ENCODE measurements around the gene UBTD1.

Gene UBTD1

GRCh38 chr10:97494863-97495506 is 3.7 kb upstream of the UBTD1 start:
- H3K36me3 ChIP-seq (ENCODE audit: control insufficient read depth, insufficient read depth, low read length) = no peaks in the 10 kb centered on the region; the same call in 1 of the 2 replicates
- TF ChIP-seq, protein P1, sequence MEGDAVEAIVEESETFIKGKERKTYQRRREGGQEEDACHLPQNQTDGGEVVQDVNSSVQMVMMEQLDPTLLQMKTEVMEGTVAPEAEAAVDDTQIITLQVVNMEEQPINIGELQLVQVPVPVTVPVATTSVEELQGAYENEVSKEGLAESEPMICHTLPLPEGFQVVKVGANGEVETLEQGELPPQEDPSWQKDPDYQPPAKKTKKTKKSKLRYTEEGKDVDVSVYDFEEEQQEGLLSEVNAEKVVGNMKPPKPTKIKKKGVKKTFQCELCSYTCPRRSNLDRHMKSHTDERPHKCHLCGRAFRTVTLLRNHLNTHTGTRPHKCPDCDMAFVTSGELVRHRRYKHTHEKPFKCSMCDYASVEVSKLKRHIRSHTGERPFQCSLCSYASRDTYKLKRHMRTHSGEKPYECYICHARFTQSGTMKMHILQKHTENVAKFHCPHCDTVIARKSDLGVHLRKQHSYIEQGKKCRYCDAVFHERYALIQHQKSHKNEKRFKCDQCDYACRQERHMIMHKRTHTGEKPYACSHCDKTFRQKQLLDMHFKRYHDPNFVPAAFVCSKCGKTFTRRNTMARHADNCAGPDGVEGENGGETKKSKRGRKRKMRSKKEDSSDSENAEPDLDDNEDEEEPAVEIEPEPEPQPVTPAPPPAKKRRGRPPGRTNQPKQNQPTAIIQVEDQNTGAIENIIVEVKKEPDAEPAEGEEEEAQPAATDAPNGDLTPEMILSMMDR (IDR thresholded peaks at IDR 0.05; ENCODE audit: insufficient read depth, low read length, poor library complexity, severe bottlenecking) = no peak
- peaks cover 1% of the 10 kb centered on the region for H3K27me3 ChIP-seq (replicated peaks; ENCODE audit: control insufficient read depth, insufficient read depth, low read length)
- no peak for DNase-seq (ENCODE audit: extremely low read depth, insufficient read length)
- no peak overlapping the region for H3K4me3 ChIP-seq (replicated peaks; ENCODE audit: low read depth, low read length)

DNA sequence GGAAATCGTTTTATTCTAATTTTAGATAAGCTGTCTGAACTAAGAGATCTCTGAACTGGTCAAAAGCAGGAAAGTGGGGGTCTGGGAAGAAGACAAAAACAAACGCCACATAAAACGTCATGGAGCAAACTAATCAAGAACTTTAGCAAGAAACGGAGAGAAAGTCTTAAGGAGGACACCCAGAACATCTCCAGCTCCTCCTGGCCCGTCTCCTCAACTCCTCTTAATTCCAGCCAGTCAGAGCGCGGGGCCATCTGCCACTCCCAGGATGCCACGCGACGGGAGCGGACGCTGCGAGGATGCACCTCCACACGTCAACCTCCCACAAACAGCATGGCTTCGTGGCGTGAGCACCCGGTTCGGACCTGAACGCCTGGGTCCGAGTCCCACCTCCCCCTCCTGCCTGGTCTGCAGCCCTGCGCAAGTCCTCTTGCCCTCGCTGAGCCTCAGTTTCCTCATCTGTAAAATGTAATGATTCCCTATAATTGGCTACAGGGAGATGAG is 1.1 kb upstream of the UBTD1 start:
- DNase-seq (ENCODE audit: extremely low read depth, insufficient read length) = peak; percentile 89
- TF ChIP-seq, protein P1 (IDR thresholded peaks at IDR 0.05; ENCODE audit: insufficient read depth, low read length, poor library complexity, severe bottlenecking) = no peak
- H3K4me3 ChIP-seq (replicated peaks; ENCODE audit: low read depth, low read length) = peak overlapping the region; percentile 99
- H3K36me3 ChIP-seq (ENCODE audit: control insufficient read depth, insufficient read depth, low read length) = no peaks in the 10 kb centered on the region
- peaks cover 6% of the 10 kb centered on the region for H3K27me3 ChIP-seq (replicated peaks; ENCODE audit: control insufficient read depth, insufficient read depth, low read length)

DNA sequence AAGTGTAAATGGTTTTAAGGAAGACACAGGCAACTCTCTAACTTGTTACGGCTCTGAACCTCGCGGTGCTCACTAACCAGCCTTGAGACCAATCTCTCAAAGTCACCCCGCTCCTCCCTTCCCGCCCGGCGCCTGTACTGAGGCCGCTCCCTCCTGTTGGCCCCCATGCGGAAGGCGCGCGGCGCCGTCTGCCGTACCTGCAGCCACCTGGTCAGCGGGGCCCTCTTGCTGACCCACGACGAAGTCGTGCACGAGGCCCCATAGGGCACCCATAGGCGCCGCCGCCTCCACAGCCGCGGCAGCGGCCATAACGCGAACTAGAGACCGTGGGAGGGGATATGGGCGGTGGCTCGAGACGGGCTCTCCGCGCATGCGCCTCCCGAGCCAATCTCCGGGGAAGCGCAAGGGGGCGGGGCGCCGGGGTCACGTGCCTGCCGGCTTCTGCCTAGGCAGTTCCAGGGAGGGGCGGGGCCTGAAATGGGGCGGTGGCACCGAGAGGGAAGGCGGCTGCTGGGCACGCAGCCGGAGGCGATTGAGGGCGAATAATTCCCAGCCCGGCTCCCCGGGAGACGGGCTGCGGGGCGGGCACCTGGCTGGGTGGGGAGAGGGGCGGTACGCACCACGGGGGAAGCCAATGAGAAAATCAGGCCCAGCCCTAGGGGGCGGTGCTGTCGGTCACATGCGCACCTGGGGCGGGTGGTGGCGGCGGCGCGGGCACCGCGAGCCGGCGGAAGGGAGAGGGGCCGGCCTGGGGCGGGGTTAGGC is 466 bp upstream of the UBTD1 start, which contains the start of gene MMS19:
MMS19 (minus strand) TSS at position 347 of the 765 bp plus-strand sequence; CDS start at position 309, 38 bp downstream.
- Histone ChIP-seq H3K36me3 (ENCODE audit: control insufficient read depth, insufficient read depth, low read length) (no peaks in the 10 kb centered on the region), H3K4me3 (replicated peaks; ENCODE audit: low read depth, low read length) (peak within 1 kb of the TSS; percentile 99), H3K27me3 (replicated peaks; ENCODE audit: control insufficient read depth, insufficient read depth, low read length) (peaks cover 6% of the 10 kb centered on the region)
- DNase-seq (ENCODE audit: extremely low read depth, insufficient read length) = peak; percentile 97
- TF ChIP-seq, protein P1 (IDR thresholded peaks at IDR 0.05; ENCODE audit: insufficient read depth, low read length, poor library complexity, severe bottlenecking) = no peak

- H3K27me3 ChIP-seq (replicated peaks; ENCODE audit: control insufficient read depth, insufficient read depth, low read length) = peaks cover 6% of the 10 kb centered on the region
- TF ChIP-seq, protein P1 (IDR thresholded peaks at IDR 0.05; ENCODE audit: insufficient read depth, low read length, poor library complexity, severe bottlenecking) = no peak
- H3K36me3 ChIP-seq (ENCODE audit: control insufficient read depth, insufficient read depth, low read length) = no peaks in the 10 kb centered on the region
- peak overlapping the region; percentile 99 for H3K4me3 ChIP-seq (replicated peaks; ENCODE audit: low read depth, low read length)
- no peak for DNase-seq (ENCODE audit: extremely low read depth, insufficient read length)
Measured at GRCh38 chr10:97499561-97500296, 1.0 kb downstream of the UBTD1 start.

DNA sequence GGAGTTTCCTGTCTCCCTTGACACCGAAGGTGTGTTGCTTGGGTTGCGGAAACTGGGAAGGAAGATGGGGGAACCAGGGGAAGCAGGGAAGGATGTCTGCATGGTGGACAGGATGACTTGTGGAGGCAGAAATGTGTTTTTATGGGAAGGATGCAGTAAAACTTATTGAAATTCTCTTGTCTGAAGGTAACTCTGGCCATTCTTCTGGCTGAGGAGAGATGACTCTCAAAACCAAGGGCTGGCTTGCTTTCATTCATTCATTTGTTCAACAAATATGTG is 1.5 kb downstream of the UBTD1 start:
- no peaks in the 10 kb centered on the region for H3K36me3 ChIP-seq (ENCODE audit: control insufficient read depth, insufficient read depth, low read length)
- H3K27me3 ChIP-seq (replicated peaks; ENCODE audit: control insufficient read depth, insufficient read depth, low read length) = peaks cover 6% of the 10 kb centered on the region
- TF ChIP-seq, protein P1 (IDR thresholded peaks at IDR 0.05; ENCODE audit: insufficient read depth, low read length, poor library complexity, severe bottlenecking) = no peak
- DNase-seq (ENCODE audit: extremely low read depth, insufficient read length) = no peak
- no peak overlapping the region for H3K4me3 ChIP-seq (replicated peaks; ENCODE audit: low read depth, low read length)
